CD4-positive, alpha-beta T cell treated with Interleukin-17A for 4 hours (primary cell): ENCODE results near the gene DYRK2.

Experiments used
- DNase-seq: peaks from one replicate; pipeline ENCODE4 v3.0.0-alpha.2; 2020; ENCODE audit warnings: mixed read lengths

DYRK2 gene

DNA sequence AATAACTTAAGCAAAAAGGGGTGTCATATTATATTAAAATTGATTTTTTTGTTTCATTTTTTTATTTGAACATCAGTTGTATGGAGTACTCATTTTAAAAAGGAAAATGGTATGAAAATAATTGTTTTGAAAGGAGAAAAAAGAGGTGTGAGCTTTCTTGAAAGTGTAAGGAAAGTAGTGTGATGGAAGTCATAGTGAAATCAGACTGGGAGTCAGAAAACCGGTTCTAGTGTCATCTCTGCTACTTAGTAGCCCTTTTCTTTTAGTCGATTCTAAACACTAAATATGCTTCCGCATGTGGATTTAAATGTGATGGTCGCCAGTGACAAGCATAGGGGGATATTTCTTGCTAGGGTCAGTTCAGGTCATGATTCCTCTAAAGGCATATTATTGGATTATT lies 1.8 kb upstream of the DYRK2 start:
- no peak for DNase-seq

DNA sequence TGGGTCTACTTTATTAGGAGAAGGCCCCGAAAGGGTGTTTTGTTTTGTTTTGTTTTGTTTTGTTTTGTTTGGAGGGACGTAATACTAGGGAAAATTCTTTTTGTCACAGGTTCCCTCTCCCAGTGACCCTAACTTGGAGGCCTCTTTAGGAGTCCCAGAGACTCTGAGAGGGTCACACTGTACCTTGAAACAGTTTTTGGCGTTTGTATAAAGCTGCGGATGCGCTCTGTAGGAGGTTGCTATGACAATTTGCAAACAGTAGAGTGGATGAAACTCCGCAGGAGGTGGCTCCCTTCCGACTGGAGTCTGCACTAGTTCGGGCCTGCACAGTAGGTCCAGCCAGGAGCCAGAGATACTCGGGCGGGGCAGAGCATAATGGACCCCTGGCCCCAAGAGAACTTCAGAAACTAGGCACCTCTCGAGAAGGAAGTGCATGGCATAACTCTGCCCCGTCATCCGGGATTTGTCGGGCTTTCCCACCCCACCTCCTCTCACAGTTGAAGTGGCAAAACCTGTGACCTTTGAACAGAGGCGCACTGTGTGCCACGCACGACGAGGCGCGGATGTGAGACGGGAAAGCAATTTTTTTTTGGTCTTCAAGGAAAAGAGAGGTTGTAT lies 1.3 kb upstream of the DYRK2 start:
- DNase-seq: peak; percentile 52

DNA sequence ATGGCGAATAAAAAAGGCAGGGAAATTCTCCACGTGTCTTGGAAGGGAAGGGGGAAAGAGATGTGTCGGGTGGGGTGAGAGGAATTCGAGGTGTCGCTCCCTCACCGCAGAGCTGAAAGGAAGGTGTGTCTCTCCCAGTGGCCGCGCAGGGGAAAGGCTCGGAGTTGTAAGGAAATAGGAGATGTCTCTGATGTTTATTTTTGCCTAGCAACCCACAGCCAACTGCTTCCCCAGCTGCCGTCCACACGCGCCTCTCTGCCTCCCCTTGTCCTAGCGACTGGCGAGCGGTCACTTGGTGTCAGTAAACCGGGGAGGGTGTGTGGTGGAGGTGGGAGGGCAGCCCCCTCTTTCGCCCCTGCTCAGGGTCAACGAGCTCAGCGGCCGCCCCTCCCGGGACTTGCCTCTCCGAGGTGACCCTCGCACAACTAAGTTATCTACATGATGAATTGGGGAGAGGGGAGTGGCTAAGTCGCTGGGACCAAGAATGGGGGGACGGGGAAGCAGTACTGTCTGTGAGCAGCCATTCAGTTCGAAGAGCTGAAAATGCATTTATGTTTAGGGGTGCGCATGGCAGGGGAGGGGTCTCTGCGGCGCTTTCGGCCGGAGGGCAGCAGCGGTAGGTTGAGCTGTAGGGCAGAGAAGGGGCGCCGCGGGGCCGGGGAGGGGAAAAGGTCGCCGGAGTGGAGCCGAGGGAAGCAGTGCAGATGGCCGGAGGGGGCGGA lies 585 bp upstream of the DYRK2 start:
- DNase-seq: peak; percentile 53

DNA sequence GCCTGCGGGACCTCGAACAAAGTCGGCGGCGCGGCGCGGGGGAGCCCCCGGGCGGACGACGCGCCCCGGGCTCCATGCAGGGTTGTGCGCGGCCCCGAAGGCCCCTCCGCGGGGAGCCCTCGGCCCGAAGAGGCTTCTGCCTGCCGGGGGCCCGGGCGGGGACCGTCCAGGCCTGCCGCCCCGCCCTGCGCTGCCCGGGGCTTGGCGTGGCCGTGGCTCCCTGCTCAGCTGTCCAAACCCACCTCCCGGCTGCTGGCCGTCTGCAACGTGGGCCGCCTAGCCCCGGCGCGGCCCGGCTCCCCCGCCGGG lies 670 bp downstream of the DYRK2 start:
- DNase-seq: no peak

DNA sequence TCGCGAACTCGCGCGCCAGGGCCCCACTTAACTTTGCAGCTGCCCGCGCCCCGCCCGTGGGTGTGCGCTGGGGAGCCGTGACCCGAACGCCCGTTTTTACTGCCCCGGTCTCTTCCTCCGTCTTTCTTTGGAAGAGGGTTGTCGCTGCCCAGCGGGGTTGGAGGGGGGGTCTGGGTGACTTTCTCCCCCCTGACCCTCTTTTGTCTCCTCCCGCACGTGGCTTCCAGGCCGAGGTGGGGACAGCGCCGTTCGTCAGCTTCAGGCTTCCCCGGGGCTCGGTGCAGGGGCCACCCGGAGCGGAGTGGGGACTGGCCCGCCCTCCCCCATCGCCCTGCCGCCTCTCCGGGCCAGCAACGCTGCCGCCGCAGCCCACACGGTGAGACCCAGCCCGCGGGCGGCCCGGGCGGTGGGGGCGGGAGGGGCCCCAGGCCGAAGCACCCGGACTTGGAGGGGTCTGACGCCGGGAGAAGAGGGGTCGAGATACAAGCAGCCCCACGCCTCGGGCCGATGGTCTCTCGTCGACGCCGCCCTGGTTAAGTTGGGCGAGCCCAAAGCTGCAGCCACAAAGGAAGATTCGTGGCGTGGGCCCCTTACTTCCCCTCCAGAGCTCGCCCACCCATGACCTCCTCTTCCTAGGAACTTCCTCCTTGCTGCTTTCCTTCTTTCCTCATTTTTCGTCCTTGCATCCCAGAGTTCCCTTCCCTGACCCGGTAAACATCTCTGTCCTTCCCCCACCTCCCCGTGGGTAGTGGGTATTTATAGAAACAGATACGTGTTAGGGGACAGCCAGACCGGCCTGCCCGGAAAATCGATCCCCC lies 1.2 kb downstream of the DYRK2 start:
- peak; percentile 51 for DNase-seq

DNA sequence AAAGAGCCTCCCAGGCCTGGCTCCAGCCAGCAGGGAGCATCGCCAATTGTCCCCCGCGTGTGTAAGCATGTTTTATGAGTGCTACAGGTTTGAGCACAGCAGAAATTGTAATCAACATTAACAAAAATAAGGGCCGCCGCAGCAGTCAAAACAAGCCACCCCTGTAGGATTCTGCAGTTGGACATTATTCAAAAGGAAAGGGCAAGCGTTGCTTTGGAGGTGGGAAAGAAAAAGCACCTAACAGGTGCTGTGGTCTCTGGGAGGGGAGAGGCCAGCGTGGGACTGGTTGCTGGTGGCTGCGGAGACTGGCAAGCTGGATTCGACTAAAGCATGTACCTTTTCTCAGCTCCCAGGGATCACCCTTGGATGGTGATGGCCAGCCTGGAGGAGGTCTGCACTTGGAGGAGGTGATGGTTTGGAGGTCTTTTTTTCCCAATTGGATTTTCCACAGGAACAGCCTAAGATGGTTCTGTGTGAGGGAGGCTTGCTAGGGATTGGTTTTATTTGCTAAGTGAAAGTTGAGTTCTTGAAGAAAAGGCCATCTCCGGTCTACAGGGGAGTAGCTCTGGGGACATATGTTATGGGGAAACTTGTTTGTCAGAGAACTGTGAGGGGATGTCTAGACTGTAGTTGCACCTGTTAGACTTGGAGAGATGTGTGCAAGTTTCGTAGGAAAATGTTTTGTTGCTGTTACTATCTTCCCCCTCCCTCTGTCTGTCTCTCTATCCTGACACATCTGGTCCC lies 2.0 kb downstream of the DYRK2 start:
- DNase-seq: peak; percentile 27

DNA sequence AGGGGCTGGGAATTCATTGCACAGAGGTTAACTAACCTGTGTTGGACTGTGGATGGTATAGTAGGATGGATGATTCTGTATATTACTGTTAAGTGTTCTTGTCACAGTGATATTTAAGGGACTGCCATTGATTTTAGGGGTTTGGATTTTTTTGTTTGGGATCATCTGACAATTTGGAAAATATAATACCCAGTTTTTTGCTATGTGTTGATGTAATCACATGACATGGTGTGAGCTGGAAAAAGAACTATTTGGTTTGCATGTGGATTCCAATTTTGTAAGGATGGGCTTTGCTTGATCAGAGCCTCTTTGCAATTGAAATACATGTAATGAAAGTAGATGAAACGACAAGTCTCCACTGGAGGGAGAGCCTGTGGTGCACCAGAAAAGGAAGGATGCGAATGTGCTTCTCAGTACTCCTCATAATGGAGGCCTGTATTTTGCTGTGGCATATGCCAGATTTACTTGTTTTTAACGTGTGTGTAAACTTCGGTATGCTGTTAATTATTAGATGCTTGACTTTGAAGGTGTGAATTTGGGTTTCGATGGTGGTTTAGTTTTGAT lies 2.7 kb downstream of the DYRK2 start:
- peak; percentile 58 for DNase-seq

DNA sequence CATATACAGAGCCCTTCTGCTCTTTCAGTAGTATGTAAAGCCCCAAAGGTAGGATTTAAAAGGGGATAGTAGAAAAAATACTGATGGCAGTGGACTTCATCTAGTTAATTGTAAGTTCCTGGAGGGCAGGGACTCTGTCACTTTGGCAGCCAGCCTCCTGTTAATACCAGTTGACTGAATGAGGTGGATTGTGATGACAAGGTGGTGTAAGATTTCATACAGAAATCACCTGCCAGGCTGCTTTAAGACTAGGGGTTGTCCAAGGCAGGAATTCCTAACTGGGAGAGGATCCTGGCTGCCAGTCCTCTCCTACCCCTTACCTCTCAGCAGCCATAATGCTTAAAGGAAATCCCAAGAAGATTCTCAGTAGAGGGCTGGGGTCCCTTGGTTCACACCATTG lies 7.3 kb downstream of the DYRK2 start:
- no peak for DNase-seq

DNA sequence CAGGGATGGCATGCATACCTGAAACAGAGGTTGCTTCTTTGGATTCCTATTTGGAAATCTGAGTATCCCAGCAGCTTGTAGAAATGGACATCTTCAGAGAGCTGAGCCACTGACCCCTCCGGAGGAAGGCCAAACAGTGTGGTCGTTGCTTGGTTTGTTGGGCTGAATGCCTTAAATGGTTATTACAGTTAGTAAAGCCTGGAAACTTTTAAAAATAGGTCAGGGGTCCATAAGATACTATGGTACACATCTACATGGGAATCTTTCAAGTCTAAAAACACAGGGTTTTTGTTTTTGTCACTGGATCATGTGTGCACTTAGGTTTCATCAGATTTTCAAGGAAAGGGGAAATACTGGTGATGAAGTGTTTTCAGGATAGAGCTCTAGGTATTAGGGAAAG lies 7.7 kb downstream of the DYRK2 start:
- DNase-seq: no peak

DNA sequence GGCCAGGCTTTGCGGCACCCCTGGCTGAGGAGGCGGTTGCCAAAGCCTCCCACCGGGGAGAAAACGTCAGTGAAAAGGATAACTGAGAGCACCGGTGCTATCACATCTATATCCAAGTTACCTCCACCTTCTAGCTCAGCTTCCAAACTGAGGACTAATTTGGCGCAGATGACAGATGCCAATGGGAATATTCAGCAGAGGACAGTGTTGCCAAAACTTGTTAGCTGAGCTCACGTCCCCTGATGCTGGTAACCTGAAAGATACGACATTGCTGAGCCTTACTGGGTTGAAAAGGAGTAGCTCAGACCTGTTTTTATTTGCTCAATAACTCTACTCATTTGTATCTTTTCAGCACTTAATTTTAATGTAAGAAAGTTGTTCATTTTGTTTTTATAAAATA lies 9.9 kb downstream of the DYRK2 start:
- DNase-seq: no peak

DNA sequence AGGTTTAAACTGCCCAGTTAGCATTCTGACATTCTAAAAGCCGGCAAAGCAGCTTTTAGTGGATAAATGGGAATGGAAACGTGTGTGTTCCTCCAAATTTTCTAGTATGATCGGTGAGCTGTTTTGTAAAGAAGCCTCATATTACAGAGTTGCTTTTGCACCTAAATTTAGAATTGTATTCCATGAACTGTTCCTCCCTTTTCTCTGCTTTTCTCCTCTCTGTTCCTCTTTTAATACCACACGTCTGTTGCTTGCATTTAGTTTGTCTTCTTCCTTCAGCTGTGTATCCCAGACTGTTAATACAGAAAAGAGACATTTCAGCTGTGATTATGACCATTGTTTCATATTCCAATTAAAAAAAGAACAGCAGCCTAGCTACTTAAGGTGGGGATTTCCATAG lies 10.7 kb downstream of the DYRK2 start:
- DNase-seq: no peak

DNA sequence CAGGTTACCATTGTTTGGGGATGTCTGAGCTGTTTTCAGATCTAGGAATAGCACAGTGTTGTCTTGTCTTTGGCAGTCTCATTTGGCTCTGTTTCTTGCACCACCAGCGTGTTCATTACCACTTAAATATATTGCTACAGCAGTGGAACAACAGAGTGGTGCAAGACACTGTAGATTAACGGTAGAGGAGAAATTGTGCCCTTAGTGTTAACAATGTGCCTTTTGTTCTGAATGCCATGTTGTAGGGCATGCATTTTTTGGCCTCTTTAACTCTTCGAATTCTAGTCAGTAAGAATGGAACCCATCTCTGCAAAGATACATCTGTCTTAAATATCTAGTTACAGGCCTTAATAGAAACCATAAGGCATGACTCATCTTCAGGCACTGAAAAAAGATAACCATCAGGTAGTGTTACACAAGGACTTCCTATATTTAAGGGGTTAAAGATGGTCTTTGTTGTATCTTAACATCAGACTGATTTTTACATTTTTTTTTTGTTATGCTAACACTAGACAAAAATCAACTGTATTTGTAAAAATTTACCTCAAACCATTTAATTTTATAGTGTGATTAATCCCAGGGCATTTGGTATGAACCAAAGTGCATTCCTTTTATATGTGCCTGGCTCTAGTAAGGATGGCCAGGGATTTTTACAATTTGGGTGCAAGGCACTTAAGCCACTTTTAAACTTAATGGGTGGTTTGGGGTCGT lies 12.9 kb downstream of the DYRK2 start:
- DNase-seq: no peak

DNA sequence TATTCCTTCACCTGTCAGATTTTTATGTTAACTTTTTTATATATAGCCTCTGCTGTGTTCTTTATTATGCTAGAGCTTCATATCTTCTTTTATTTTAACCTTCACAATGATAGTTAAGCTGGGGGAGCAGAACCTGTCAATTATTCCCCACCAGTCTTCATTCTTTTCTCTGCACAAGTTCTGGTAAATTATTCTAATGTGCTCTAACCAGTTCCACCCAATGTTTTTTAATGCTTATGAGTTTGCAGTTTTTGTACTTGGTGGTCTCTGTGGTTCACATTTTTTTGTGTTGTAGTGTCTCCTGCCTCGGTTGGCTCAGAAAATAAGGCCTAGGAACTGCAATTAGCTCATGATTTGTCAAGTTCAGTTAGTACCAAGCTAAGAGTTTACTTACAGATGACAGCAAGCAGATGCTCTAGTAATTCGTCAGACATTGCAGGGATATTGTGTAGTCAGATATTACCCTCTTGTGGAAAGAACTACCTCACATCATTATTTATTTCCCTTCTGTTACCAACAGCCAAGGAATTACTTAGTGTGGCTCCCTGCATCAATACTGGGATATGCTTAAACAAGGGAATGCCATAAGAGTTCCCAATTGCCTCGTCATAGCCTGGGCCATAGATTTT lies 14.5 kb downstream of the DYRK2 start:
- no peak for DNase-seq

DNA sequence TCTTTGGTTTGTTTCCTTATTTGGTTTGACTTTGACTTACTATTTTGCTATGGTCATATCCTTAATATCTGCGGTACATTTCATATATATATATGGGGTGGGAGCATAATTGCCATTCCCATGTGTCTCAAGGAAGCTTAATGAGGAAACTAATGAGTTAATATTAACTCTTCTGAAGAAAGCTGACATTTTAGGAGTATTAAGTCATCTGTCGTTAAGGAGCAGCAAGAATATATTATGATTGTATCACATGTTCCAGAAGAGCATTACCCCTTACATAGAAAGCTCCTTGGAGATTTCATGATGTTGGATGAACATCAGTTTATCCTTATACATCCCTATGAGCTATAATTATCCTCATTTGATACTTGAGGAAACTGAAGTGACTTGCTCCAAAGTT lies 15.6 kb downstream of the DYRK2 start:
- DNase-seq: no peak

DNA sequence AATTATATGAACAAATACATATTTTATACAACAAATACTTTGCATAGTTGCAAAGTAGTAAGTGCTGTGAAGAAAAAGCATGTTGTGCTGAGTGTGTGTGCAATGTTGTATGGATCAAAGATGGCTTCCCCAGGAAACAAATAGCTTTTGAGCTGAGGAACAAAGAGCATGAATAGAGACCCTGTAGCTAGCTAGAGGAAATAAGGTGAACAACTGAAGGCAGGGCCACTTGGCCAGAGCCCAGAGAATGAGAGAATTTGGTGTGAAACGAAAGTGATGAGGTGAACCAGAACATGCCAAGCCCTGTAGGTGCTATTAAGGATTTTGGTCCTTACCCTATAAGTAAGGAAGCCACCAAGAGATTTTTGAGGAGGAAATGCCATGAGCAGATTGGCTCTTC lies 17.1 kb downstream of the DYRK2 start:
- no peak for DNase-seq

DNA sequence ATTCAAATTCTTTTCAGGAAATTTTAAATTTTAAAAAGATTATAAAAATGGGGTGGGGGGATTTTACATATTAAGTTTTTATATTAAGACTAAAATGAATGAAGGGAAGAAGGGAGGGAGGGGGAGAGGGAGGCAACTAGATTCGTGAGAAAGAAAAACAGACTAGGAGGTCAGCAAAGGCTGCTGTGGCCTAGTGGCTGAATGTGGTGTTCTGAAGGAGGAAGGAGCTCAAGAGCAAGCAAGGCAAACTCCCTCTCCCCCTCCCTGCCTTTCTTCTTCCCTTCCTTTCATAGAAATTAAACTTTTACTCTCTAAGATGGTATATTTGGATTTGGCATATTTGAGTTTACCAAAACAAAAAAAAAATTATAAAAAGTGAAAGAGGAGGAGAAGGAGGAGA lies 18.1 kb downstream of the DYRK2 start:
- no peak for DNase-seq

DNA sequence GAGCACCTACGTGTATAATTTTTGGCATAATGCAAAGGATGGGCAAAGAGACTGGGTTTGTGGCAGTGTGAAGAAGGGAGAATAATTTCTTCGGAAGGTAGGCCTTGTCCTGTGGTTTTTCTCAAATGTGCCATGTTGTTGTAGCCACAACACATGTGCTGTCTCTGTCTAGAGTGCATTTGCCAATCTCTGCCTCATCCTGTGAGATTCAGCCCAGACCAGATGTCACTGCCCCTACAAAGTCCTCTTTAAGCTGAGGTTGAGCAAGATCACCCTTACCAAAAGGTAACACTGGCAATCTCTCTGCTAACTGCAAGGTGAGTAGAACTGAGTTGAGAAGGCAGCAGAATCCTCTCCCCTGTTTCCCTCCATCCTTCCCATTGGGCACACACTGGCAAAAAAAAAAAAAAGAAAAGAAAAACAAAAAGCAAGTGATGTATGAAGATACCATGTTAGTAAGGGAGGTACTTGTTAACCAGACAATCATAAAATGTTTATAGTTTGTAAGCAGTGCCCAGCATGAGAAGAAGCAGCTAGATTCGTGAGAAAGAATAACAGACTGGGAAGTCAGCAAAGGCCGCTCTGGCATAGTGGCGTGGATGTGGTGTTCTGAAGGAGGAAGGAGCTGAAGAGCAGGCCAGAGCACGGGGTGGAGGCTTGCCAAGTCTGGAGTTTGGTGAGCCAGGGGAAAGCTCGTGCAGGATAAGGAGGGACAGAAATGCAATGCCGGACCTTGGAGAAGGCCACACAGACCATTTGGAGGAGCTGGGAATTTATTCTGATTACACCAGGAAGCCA lies 18.9 kb downstream of the DYRK2 start:
- DNase-seq: no peak

DNA sequence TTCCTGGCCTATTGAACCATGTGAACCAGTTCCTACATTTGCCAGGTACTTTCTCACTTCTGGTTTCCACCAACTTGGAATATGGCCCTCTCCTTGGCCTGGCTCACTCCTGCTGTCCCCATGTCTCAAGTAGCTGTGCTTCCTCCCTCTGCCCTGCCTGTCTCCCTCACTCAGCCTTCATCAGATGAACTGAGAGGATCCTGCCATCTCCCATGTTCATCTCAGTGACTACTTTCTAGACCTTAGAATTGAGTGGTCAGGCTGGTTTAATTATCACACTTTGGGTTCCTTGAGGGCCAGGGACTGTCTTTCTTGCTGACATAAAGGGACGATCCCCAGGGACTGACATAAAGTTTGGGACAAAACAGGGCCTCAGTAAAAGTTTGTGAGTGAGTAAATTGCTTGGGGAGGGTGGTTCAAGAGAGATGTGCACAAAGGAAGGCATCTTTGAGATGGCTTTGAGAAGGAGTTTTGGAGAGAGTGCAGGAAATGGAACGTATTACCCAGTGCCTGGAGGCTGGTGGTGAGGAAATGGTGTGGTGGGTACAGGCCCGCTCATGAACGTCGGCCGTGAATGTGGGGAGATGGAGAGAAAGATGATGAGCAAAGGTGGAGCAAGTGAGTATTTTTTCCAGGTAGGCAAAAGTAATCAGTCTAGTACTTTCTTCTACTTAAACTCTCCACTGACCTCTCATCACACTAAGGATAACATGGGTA lies 20.8 kb downstream of the DYRK2 start:
- no peak for DNase-seq

DNA sequence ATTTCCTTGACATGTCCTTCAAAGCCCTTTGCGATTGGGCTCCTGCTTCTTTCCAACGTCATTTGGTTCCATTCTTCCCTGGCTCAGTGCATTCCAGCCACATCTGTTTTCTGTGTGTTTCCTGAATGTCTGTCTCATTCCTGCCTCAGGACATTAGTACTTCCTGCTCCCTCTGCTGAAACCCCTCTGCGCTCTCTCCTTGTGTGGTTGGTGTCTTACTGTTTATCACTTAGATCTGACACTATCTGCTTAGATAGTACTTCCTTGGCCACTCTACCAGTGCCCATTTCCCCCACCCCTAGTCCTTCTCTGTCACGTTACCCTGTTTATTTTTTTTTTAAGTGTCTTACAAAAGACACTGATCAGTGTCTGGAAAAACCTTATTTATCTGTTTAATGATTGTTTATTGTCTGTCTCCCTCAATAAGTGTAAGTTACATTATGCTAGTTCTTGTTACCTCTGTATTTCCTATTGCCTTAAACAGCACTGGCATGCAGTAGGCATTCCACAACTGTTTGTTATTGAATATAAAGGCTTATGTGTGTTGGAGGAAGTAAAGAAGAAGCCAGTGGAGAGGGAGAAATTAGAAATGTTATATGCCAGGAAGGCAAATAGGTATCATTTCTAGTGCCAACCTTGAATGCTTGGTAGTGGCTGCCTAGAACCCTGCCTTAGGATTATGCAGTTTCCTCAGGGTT lies 21.5 kb downstream of the DYRK2 start:
- no peak for DNase-seq

DNA sequence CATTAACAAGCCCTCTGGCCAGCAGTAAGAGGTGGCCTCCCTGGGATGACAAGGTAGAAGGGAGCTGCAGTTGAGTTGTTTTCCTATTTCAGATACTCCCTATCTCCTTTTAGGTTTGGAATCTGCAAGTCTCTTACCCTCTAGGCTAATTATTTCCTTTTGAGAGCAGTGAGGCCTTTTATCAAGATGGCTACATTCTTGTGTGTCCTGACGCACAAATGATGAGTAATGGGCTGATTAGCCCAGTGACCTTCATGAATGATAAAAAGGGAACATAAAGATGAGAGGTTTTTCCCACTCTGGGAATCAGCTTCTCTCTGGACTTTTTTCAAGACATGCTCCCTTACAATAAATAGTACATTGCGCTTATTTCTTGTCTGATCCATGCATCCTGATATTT lies 22.9 kb downstream of the DYRK2 start:
- no peak for DNase-seq
